Measurements from ENCODE around the gene ARMC2. TPM values are rescaled to one million over a fixed set of nuclear protein-coding genes. Genes with fewer than 3 reads are reported as not detected.

The ARMC2 gene
- polyA plus RNA-seq, 3 donors, result 1.7 to 7.4 (median 3.5) TPM

DNA sequence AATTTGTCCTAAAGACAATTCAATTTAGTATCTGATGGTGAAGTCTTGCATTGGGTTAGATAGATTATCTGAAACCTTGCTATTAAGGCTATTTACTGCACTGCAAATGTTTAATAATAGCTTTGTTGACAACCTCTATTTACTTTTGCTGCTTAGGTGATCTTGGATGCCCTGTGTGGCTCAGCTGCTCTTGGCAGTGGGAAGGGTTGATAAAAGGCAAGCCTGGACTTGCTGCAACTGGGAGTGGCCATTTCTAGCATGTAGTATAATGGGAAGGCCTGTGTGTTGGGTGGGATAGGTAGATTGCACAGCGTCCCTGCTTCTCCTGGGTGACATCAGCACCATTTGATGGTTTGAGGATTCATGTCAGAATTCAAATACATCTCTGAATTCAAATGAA, 49.1 kb downstream of the ARMC2 start:
- intact Hi-C loops (cut with micrococcal nuclease), result loop anchor here in 1 of 2 donors (10.0 kb wide), 2 partner anchors 67 to 113 kb away; no protein-coding TSS in a partner anchor
- H2AFZ ChIP-seq (ENCODE audit: insufficient read depth, low read depth, low read length, poor library complexity, severe bottlenecking), result no peak overlapping the region
- Mint-ChIP-seq H3K4me3 (no peak overlapping the region), H3K9me3 (peaks cover 0 to 2% (median 0%) of the 10 kb centered on the region in 7 donors), H3K27ac (peak overlapping the region in 6 of 7 donors; percentile 2 to 67 (median 26)), H3K27me3 (ENCODE audit: low read depth in 3 of 3) (peaks cover 0 to 1% (median 0%) of the 10 kb centered on the region in 3 donors), H3K36me3 (peaks cover 0 to 3% of the 10 kb centered on the region in 2 donors), H3K4me1 (peaks cover 50% of the 10 kb centered on the region)
- WGBS (ENCODE audit: insufficient coverage), result no CpG with 5 or more reads among the region's 1 CpG
- TF ChIP-seq, protein P1, sequence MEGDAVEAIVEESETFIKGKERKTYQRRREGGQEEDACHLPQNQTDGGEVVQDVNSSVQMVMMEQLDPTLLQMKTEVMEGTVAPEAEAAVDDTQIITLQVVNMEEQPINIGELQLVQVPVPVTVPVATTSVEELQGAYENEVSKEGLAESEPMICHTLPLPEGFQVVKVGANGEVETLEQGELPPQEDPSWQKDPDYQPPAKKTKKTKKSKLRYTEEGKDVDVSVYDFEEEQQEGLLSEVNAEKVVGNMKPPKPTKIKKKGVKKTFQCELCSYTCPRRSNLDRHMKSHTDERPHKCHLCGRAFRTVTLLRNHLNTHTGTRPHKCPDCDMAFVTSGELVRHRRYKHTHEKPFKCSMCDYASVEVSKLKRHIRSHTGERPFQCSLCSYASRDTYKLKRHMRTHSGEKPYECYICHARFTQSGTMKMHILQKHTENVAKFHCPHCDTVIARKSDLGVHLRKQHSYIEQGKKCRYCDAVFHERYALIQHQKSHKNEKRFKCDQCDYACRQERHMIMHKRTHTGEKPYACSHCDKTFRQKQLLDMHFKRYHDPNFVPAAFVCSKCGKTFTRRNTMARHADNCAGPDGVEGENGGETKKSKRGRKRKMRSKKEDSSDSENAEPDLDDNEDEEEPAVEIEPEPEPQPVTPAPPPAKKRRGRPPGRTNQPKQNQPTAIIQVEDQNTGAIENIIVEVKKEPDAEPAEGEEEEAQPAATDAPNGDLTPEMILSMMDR (IDR thresholded peaks at IDR 0.05), result no peak
- H4K20me1 ChIP-seq (ENCODE audit: insufficient read depth, low read length), result no peaks in the 10 kb centered on the region
- no peak overlapping the region for H3K9ac ChIP-seq (ENCODE audit: insufficient read depth, low read length, poor library complexity, severe bottlenecking)
- no peak overlapping the region for H3K4me2 ChIP-seq (replicated peaks; ENCODE audit: extremely low read depth, low read length, poor library complexity, severe bottlenecking)
- H3K27ac ChIP-seq (ENCODE audit: low read depth in 1 of 2, low read length in 2 of 2), result no peak overlapping the region
- peaks cover 45 to 63% of the 10 kb centered on the region in 2 donors for H3K4me1 ChIP-seq (ENCODE audit: control insufficient read depth in 1 of 2, insufficient read depth in 2 of 2, low read length in 2 of 2)
- no peak for DNase-seq
- no peak overlapping the region for H3K4me3 ChIP-seq (replicated peaks in 1 of 3; ENCODE audit: low read depth in 2 of 3, low read length in 3 of 3)
- H3K9me3 ChIP-seq (replicated peaks in 1 of 2; ENCODE audit: control insufficient read depth in 1 of 2, insufficient read depth in 1 of 2, low read length in 2 of 2), result no peaks in the 10 kb centered on the region
- H3K36me3 ChIP-seq (replicated peaks in 1 of 2; ENCODE audit: control insufficient read depth in 1 of 2, insufficient read depth in 2 of 2, low read length in 2 of 2), result no peaks in the 10 kb centered on the region
- H3K27me3 ChIP-seq (ENCODE audit: control insufficient read depth in 2 of 2, insufficient read depth in 2 of 2, low read length in 2 of 2), result no peaks in the 10 kb centered on the region
- H3K79me2 ChIP-seq (ENCODE audit: insufficient read depth, low read length), result no peaks in the 10 kb centered on the region

DNA sequence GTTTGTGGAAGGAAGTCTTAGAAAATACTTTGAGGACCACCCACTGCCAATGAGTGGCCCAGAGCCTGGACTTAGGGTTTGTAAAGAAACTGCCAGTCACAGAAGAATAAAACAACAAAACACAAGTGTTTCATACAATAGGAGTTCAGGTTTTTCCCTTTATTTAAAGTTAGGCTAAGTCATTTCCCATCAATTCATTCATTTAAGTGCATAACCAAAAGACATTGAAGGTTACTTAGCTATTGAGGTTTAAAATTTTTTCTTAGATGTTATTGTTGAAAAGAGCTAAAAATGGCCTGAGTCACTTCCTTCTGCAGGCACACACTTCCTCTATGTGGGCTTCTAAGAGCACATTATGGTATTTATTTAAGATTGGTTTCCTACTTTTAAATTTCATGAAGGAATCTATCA, 54.2 kb downstream of the ARMC2 start:
- H2AFZ ChIP-seq (ENCODE audit: insufficient read depth, low read depth, low read length, poor library complexity, severe bottlenecking), result no peak overlapping the region
- Mint-ChIP-seq H3K4me3 (peak overlapping the region in 1 of 2 donors; percentile 60), H3K4me1 (peaks cover 50% of the 10 kb centered on the region), H3K36me3 (peaks cover 0 to 1% of the 10 kb centered on the region in 2 donors), H3K27ac (peak overlapping the region; percentile 46 to 90 (median 81)), H3K9me3 (no peaks in the 10 kb centered on the region), H3K27me3 (ENCODE audit: low read depth in 3 of 3) (peaks cover 0 to 1% (median 0%) of the 10 kb centered on the region in 3 donors)
- intact Hi-C loops (cut with micrococcal nuclease), result no loop called here
- H3K27ac ChIP-seq (ENCODE audit: low read depth in 1 of 2, low read length in 2 of 2), result peak overlapping the region; percentile 44 to 67
- H3K4me3 ChIP-seq (replicated peaks in 1 of 3; ENCODE audit: low read depth in 2 of 3, low read length in 3 of 3), result peak overlapping the region in 1 of 3 experiments; percentile 55
- peaks cover 46 to 55% of the 10 kb centered on the region in 2 donors for H3K4me1 ChIP-seq (ENCODE audit: control insufficient read depth in 1 of 2, insufficient read depth in 2 of 2, low read length in 2 of 2)
- DNase-seq, result peak; percentile 41 to 70 (median 66)
- H4K20me1 ChIP-seq (ENCODE audit: insufficient read depth, low read length), result no peaks in the 10 kb centered on the region
- peak overlapping the region; percentile 57 for H3K4me2 ChIP-seq (replicated peaks; ENCODE audit: extremely low read depth, low read length, poor library complexity, severe bottlenecking)
- H3K27me3 ChIP-seq (ENCODE audit: control insufficient read depth in 2 of 2, insufficient read depth in 2 of 2, low read length in 2 of 2), result no peaks in the 10 kb centered on the region
- H3K9ac ChIP-seq (ENCODE audit: insufficient read depth, low read length, poor library complexity, severe bottlenecking), result no peak overlapping the region
- no peaks in the 10 kb centered on the region for H3K79me2 ChIP-seq (ENCODE audit: insufficient read depth, low read length)
- H3K9me3 ChIP-seq (replicated peaks in 1 of 2; ENCODE audit: control insufficient read depth in 1 of 2, insufficient read depth in 1 of 2, low read length in 2 of 2), result no peaks in the 10 kb centered on the region
- no peaks in the 10 kb centered on the region for H3K36me3 ChIP-seq (replicated peaks in 1 of 2; ENCODE audit: control insufficient read depth in 1 of 2, insufficient read depth in 2 of 2, low read length in 2 of 2)
- TF ChIP-seq, protein P1 (IDR thresholded peaks at IDR 0.05), result no peak

Measured in CD14-positive monocyte (primary cell).